SIG-M5 treated with dmso at 0.1 percent for 504 hours (cell line): Measurements from ENCODE around the gene KRTAP5-1.

Source experiments
- DNase-seq: peaks from one replicate; lab custom pipeline; 2025; ENCODE audit not compliant: unreplicated experiment; lab: John Stamatoyannopoulos, UW

The KRTAP5-1 gene

DNA sequence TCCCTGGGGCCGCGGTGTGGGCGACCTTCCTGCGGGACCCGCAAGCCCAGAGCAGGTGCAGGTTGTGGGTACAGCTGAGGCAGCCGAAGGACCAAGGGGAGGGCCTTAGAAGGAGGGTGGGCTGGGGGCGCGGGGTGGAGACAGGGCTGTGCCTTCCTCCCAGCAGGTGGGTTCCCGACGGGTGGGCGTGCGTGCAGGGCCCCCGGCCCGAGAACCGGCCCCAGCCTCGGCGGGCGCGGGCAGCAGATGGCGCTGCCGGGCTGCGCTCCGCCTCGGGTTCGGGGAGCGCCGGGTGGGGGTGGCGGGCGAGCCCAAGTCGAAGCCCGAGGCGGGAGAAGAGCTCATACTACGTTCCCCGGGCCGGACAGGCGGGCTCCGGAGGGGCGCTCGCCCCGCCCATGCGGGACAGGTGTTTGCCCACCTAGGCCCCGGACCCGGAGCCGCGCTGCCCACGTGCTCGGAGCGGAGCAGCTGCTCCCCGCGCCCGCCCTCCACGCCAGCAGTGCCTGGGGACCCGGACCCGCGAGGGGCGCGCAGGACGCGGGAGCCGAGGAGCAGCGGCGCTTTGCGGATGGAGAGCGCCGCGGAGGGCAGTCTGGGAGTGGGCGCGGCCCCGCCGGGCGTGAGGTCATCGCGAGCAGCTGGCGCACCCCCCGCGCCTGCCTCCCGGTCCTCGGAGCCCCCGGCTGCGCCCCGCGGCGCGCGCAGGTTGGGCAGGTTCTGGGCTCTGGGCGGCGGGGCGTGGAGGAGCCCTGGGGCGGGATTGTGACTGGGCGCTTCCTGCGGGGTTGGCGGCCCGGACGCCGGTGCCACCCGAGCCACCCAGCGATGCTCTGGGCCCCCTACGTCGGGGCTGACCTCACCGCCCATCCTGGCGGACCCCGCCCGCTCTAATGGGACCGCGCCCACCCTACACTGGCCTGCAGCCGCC lies 38.3 kb downstream of the KRTAP5-1 start:
- no peak for DNase-seq

DNA sequence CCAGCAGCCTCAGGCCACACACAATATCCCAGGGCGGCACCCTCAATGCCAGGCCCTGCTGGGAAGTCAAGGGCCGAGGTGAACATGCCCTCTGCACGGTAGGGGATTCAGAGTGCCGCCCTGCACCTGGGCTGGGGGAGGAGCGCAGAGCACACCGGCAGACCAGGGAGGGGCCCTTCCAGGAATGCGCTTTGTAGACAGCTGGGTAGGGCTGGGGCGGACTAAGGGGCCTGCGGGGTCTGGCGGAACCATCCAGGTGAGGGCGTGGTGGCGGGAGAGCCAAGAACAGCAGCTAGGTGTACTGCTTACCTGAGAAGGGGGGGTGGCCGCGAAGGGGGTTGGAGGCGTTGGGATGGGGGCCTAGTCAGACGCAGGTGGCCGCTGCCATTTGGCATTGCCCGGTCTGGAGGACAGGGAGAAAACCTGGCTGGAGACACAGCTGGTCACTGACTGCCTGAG lies 39.0 kb downstream of the KRTAP5-1 start:
- DNase-seq = no peak

DNA sequence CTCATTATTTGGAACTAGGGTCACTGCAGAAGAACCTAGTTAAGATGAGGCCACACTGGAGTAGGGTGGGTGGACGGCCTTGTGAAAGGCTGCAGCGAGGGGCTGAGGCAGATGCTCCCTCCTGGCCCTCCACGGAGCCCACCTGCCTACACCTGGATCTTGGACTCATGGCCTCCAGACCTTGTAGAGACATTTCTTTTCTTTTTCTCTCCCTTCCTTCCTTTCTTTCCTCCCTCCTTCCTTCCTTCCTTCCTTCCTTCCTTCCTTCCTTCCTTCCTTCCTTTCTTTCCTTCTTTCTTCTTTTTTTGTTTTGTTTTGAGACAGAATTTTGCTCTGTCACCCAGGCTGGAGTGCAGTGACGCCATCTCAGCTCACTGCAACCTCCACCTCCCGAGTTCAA lies 39.7 kb downstream of the KRTAP5-1 start:
- DNase-seq = no peak

DNA sequence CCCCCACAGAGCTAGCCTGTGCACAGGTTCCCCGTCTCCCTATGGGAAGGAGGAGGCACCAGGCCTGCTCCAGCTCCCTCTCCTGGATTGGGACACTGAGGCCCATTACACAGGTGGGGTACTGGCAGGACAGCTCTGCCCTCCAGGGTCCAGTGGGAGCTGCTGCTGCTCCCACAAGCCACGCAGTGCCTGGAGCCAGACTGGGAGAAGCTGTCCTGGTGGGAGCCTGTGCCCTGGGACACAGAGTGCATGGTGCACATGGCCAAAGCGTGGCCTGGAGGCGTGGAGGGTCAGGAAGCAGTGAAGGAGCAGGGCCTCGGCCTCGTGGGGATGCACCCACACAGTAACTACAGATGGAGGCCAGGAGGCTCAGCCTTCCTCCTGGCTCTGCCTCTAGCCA lies 40.5 kb downstream of the KRTAP5-1 start:
- no peak for DNase-seq

DNA sequence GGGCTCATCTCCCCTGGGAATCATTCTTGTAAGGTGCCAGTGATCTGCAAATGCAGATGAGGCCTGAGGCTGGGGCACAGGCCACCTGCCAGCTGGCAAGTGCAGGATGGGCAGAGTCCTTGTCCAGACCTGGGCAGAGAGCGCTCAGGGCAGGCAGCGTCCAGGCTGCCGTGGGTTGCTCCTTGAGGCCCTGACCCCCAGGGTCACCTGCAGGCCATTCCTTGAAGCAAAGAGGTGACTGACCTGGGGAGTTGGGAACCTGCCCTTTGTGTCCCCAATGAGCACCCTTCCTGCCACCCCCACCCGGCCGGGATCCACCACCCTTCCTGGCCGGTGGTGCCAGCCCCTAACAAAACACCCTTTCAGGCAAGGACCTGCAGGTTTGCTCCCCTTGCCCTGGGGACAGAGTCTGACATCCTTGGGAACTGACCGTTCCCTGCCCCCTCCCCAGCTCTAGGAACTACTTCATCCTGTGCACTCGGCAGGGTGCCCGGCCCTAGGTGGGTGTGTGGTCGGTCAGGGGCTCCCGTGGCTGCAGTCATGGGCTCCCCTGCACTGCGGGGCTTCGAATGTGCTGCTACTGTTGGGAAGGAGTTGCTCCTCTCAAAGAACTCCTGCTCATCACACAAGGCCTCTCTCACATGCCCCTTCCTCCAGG lies 41.3 kb downstream of the KRTAP5-1 start:
- no peak for DNase-seq

DNA sequence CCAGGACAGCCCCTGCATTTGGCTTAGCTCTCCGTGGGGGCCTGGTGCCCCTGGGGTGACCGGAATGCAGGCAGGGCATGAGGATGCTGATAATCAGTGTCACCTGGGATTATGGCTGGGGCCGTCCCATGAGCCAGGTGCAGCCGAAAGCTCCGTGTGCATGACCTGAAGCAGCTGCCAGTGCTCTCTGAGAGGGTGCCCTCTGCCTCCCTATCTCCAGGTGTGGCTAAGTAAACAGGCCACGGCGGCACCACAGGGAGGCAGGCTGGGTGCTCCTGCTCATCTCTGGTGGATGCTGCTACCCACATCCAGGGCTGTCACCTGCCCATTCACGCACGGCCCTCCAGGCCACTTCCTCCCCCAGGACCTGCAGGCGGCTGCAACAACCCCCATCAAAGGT lies 42.8 kb downstream of the KRTAP5-1 start:
- no peak for DNase-seq

DNA sequence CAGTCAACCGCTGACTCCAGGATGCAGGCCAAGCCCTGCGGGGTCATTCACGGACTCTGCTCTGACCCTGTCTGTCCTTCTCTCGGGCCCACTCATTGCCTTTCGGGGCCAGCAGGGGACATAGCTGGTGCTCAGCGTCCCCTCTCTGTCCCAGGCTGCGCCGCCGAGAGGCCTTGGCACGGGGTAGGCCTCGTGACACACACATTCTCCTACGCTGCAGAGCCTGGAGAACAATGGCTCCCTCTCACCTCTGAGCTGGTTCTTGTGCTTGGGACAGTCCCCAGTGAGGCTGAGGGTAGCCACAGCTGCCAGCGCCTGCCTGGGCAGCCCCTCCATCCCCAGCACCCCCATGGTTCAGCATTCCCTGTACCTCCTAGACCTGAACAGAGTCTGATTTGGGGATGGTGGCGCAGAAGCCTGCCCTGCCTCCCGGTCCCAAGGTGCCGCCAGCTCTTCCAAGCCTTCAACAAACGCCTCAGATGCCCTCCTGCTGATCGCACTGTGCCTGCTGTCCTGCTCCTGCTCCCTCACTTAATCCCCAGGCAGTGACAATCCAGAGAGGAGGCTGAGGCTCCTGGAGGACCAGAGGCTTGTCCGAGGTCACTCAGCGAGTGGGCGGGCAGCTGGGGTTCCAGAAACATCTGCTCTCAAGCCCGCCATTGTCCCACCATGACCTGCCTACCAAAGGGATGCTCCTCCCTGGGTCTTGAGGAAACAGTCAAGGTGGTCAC lies 43.4 kb downstream of the KRTAP5-1 start:
- DNase-seq = no peak

DNA sequence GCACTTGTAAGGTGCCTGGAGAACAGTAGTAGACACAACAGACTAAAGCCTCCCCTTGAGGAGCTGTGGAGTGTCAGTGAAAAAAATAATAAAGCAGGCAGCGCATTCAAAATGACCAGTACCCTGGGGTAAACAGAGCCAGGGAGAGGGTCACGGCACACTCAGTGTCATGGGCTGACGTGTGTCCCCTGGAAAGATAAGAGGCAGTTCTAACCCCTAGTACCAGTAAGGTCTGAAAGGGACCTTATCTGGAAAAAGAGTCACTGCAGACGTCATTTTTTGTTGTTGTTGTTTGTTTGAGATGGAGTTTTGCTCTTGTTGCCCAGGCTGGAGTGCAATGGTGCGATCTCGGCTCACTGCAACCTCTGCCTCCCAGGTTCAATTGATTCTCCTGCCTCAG lies 45.0 kb downstream of the KRTAP5-1 start:
- DNase-seq = no peak

DNA sequence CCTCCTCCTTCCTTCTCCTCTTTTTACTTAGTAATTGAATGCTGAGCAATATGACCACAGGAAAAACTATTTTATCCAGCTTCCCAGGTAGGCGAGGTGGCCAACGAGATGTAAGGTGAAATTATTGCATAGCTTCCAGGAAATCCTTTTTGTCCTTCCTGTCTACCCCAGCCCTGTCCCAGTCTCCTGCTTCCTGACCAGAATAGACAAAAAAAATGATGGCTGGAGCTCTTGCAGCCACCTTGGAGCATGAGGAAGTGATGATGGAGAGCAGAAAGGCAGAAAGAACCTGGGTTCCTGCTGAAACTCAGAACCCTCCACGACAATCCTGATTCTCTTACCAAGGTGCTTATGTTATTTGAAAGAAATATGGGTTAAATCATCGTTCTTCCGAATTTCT lies 46.9 kb downstream of the KRTAP5-1 start:
- no peak for DNase-seq

DNA sequence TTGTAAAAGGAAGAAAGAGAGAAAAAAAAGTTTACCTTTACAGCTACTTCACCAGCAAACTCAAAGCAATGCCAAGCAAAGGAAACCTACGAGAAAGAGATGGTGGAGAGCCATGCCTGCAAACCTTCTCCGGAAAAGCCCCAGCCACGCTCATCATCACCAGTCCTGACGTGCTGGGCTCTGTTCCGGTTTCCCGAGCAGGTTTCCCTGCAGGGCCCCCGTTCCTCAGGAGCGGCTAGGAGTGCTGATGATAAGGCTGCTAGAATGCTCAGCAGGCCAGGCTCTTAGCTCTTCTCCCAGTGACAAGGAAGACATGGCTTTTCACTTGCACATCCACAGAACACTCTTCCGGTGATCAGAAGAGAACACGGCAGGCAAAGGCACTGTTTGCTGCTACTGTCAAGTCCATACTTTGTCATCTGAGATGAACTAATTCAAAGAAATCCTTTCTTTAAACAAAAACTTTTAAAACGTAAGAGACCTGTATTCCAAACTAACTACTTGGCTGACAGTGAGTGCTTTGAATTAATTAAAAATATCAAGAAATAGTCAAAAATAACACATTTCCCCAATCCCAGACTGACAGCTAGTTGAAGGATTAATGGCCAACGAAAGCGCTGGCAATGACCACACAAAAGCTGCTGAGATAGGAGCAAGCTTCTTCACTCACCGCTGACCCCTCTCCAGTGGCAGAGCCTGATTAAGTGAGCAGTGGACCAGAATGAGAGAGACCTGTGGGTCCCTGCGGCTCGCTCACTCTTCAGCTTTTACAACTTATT lies 48.8 kb downstream of the KRTAP5-1 start:
- no peak for DNase-seq

DNA sequence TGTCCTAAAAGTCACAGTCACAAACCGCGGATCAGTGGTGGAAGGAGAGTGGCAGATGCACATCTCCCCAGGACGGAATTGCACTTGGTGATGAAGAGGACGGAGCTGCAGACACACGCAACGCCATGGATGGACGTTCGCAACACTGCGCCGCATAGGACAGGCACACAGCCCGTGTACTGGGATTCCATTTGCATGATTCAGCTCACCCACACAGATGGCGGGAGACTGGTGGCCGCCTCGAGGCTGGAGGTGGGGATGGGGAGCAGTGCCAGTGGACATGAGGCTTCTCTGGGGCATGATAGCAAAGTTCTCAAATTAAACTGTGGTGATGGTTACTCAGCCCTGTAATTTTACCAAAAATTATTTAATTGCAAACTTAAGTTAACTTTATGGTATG lies 50.4 kb downstream of the KRTAP5-1 start:
- DNase-seq = no peak
